ENCODE measurements around the gene GPC5.

DNA sequence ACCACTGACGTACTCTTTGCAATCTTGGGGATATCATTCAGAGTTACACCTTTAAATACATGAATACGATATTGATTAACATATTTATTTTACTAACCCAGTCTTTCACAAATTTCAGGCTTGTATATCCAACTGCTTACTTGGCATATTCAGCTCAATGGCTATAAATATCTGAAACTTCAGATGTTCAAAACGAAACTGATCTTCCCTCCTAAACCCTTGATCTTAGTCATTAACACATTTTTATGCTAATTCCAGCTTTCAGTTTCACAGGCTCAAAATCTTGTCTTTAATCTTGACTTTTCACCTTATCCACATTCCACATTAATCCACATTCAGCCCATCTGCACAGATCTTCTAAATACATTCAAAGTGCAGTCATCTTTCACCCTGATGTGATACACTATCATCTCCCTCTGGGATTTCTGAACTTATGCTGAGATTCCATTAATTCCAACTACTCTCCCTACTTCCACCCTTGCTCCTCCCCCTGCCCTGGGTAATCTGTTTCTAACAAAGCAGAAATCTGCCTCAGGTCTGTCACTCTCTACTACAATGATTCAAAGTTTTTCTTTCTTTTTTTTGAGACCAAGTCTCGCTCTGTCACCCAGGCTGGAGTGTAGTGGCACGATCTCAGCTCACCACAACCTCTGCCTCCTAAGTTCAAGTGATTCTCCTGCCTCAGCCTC, 387.2 kb downstream of the GPC5 start:
- TF ChIP-seq ZNF274 (IDR thresholded peaks at IDR 0.05; ENCODE audit: low read depth, low read length) (no peak), SUZ12 (IDR thresholded peaks at IDR 0.05; ENCODE audit: extremely low read depth, insufficient read depth, insufficient read length) (no peak), YY1 (IDR thresholded peaks at IDR 0.05; ENCODE audit: insufficient read depth, insufficient read length) (no peak)
